GM12865 (cell line): Measurements from ENCODE around the gene TUBGCP6.

Experiments used
- DNase-seq: peaks from one replicate; pipeline ENCODE4 v3.0.0; 2010; ENCODE audit warnings: low read depth
- H3K4me3 ChIP-seq: 2 replicates; pipeline ENCODE4 v1.5.1; 2011; ENCODE audit warnings: mild to moderate bottlenecking, low read depth, low read length, control low read depth
- TF ChIP-seq, protein P1 (sequence below): IDR thresholded peaks from 2 replicates; pipeline ENCODE4 v1.5.1; 2011; ENCODE audit warnings: low read length, control low read depth, low read depth, inconsistent platforms; ENCODE audit not compliant: insufficient read depth; ENCODE audit errors: missing control alignments

Gene TUBGCP6

GRCh38 chr22:50218153-50218995 is 26.4 kb downstream of the TUBGCP6 start:
- no peak overlapping the region for H3K4me3 ChIP-seq
- TF ChIP-seq, protein P1, sequence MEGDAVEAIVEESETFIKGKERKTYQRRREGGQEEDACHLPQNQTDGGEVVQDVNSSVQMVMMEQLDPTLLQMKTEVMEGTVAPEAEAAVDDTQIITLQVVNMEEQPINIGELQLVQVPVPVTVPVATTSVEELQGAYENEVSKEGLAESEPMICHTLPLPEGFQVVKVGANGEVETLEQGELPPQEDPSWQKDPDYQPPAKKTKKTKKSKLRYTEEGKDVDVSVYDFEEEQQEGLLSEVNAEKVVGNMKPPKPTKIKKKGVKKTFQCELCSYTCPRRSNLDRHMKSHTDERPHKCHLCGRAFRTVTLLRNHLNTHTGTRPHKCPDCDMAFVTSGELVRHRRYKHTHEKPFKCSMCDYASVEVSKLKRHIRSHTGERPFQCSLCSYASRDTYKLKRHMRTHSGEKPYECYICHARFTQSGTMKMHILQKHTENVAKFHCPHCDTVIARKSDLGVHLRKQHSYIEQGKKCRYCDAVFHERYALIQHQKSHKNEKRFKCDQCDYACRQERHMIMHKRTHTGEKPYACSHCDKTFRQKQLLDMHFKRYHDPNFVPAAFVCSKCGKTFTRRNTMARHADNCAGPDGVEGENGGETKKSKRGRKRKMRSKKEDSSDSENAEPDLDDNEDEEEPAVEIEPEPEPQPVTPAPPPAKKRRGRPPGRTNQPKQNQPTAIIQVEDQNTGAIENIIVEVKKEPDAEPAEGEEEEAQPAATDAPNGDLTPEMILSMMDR: no peak
- no peak for DNase-seq

DNA sequence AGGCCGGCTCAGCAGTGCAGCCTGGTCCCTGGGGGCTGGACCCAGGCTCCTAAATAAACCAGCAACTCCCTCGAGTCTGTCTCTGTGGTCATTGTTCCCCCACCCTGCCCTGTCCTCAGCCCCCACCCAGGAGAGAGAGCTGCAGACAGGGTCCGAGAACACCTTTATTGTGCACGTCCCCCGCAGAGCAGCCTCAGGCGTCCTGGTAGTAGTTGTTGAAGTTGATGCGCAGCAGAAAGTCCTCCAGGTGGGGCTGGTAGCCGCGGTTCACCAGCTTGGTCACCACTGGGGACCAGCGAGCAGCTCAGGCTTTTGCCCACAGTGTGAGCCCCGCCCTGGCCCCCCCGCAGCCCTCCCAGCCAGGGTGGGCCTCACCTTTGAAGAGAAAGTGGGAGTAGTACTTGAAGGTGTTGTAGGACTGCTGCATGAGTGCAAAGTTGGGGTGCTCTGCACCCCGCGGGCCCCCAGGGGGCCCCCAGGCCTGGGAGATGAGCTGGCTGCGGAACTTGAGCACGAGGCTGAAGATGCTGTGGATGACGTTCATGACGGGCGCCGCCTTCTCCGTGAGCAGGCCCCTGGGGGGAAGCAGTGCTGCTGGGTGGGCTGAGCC is 27.2 kb downstream of the TUBGCP6 start:
- no peak overlapping the region for H3K4me3 ChIP-seq
- DNase-seq: no peak
- TF ChIP-seq, protein P1: no peak

GRCh38 chr22:50216684-50217520 is 27.9 kb downstream of the TUBGCP6 start:
- no peak overlapping the region for H3K4me3 ChIP-seq
- TF ChIP-seq, protein P1: no peak
- no peak for DNase-seq

DNA sequence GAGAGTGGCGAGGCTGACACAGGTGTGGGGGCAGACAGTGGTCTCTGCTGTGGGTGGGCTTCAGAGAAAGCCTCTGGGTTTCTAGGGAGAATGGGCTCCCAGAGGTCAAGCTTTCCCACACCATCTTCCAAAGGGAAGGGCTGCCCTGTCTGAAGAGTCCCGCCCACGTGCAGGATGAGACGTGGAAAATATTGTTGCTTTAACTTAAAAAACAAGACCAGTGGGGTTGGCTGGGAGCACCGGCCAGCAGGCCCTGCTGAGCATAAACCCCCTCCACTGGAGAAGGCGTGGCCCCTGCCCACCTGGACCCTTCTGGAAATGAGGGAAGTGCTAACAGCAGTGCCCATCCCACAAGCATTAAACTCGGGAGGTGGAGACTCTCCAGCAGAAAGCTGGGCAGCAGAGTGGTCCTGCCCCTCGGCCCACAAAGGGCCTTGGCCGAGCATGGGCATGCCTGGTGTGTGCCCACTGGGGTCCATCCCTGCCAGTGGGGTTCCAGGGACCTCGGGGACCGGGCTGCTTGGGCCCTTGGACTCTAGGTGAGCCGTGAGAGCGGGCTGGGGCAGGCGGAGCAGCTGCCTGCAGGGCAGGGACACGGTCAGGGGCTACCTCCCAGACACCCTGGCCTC is 28.7 kb downstream of the TUBGCP6 start:
- H3K4me3 ChIP-seq: no peak overlapping the region
- no peak for DNase-seq
- TF ChIP-seq, protein P1: no peak

DNA sequence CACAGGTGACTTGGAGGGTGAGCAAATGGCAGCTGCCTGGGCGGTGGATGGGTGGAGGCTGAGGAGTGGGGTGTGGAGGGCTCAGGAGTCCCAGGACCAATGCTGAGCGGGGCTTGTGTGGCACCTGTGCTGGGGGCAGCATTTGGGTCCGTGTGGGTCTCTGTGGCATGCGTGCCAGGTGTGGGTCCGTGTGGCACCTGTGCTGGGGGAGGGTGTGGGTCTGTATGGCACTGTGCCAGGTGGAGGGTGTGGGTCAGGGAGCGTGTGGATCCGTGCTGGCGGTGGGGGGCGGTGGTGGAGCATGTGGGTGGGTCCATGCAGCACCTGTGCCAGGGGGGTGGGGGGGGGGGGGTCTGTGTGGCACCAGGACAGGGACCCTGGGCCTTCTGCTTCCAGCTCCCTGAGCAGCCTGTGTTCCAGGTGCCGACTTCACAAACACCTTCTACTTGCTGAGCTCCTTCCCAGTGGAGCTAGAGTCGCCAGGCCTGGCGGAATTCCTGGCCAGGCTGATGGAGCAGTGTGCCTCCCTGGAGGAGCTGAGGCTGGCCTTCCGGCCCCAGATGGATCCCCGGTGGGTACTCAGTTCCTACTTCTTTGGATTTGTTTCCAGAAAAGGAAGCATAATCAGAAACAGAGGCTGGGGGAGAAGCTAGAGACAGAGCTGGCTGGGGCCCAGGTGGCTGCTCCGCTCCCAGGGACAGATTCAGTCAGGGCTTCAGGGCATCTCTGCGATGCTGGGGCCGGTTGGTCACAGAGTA is 29.3 kb downstream of the TUBGCP6 start:
- TF ChIP-seq, protein P1: no peak
- no peak for DNase-seq
- H3K4me3 ChIP-seq: no peak overlapping the region

GRCh38 chr22:50213263-50213662 is 31.6 kb downstream of the TUBGCP6 start:
- no peak overlapping the region for H3K4me3 ChIP-seq
- no peak for DNase-seq
- TF ChIP-seq, protein P1: no peak
